Astrocyte of the spinal cord (primary cell): ENCODE data around the gene COG7.

Experiments used
- DNase-seq: peaks from one replicate; pipeline ENCODE4 v3.0.0; 2011; ENCODE audit warnings: low read depth, low spot score
- H3K4me3 ChIP-seq: 2 replicates; pipeline ENCODE4 v1.5.1; 2011; ENCODE audit warnings: low read depth, mild to moderate bottlenecking, low read length, moderate library complexity
- CTCF ChIP-seq: IDR thresholded peaks from 2 replicates; pipeline ENCODE4 v1.5.1; 2012; ENCODE audit warnings: low read depth, mild to moderate bottlenecking, low read length, inconsistent platforms
- in situ Hi-C: cut with HindIII; loops from 2 replicates; pipeline ENCODE4 v1.10.0; 2017; ENCODE audit warnings: low sequenced_read_pairs

COG7 gene

GRCh38 chr16:23357761-23358290 is 95.2 kb downstream of the COG7 start:
- TF ChIP-seq CTCF, result no peak
- no peak for DNase-seq
- H3K4me3 ChIP-seq, result no peak overlapping the region
- in situ Hi-C loops, result no loop called here

- in situ Hi-C loops, result no loop called here
- no peak for TF ChIP-seq CTCF
Observed at GRCh38 chr16:23356941-23357340, 96.0 kb downstream of the COG7 start.

GRCh38 chr16:23355106-23355670 is 97.8 kb downstream of the COG7 start:
- no peak overlapping the region for H3K4me3 ChIP-seq
- in situ Hi-C loops, result no loop called here
- no peak for TF ChIP-seq CTCF
- DNase-seq, result no peak

More at GRCh38 chr16:23356941-23357340, 96.0 kb downstream of the COG7 start:
- DNase-seq, result no peak
- no peak overlapping the region for H3K4me3 ChIP-seq

- no peak overlapping the region for H3K4me3 ChIP-seq
- TF ChIP-seq CTCF, result no peak
- no peak for DNase-seq
- in situ Hi-C loops, result no loop called here
Observed at GRCh38 chr16:23354246-23354645, 98.7 kb downstream of the COG7 start.

GRCh38 chr16:23353440-23353839 is 99.5 kb downstream of the COG7 start:
- in situ Hi-C loops, result no loop called here
- no peak overlapping the region for H3K4me3 ChIP-seq
- DNase-seq, result no peak

GRCh38 chr16:23351360-23351759 is 101.6 kb downstream of the COG7 start:
- DNase-seq, result no peak
- no peak overlapping the region for H3K4me3 ChIP-seq
- in situ Hi-C loops, result no loop called here
- no peak for TF ChIP-seq CTCF

More at GRCh38 chr16:23353440-23353839, 99.5 kb downstream of the COG7 start:
- no peak for TF ChIP-seq CTCF
